GM19328 (cell line): Measurements from ENCODE around the gene IER5.

Source experiments
- ATAC-seq: cut with Tn5 transposase; IDR thresholded peaks from one replicate; pipeline ENCODE4 v1.9.1; 2021; ENCODE audit warnings: mild to moderate bottlenecking, moderate library complexity; ENCODE audit not compliant: unreplicated experiment

Gene IER5

GRCh38 chr1:181095763-181096184 lies 7.3 kb downstream of the IER5 start:
- ATAC-seq = no peak

- ATAC-seq = no peak
These were observed 8.7 kb downstream of the IER5 start for GRCh38 chr1:181097242-181097641.

- ATAC-seq = peak; percentile 60
These were observed 10.9 kb downstream of the IER5 start for GRCh38 chr1:181099152-181100014.

GRCh38 chr1:181100015-181100905 lies 11.8 kb downstream of the IER5 start:
- no peak for ATAC-seq

GRCh38 chr1:181100934-181101333 lies 12.4 kb downstream of the IER5 start:
- ATAC-seq = no peak

GRCh38 chr1:181101581-181102226 lies 13.2 kb downstream of the IER5 start:
- no peak for ATAC-seq

GRCh38 chr1:181102841-181103240 lies 14.3 kb downstream of the IER5 start:
- ATAC-seq = no peak

GRCh38 chr1:181103399-181103798 lies 14.9 kb downstream of the IER5 start:
- no peak for ATAC-seq

- no peak for ATAC-seq
These were observed 15.7 kb downstream of the IER5 start for GRCh38 chr1:181104042-181104789.

GRCh38 chr1:181104790-181105133 lies 16.3 kb downstream of the IER5 start:
- ATAC-seq = peak; percentile 16

GRCh38 chr1:181105134-181106021 lies 16.9 kb downstream of the IER5 start:
- peak; percentile 82 for ATAC-seq

GRCh38 chr1:181106022-181106312 lies 17.5 kb downstream of the IER5 start:
- ATAC-seq = no peak

- ATAC-seq = no peak
These were observed 18.0 kb downstream of the IER5 start for GRCh38 chr1:181106479-181106878.

- ATAC-seq = no peak
These were observed 19.2 kb downstream of the IER5 start for GRCh38 chr1:181107711-181108110.

- no peak for ATAC-seq
These were observed 19.9 kb downstream of the IER5 start for GRCh38 chr1:181108304-181108867.

GRCh38 chr1:181110013-181110412 lies 21.5 kb downstream of the IER5 start:
- ATAC-seq = no peak

- ATAC-seq = no peak
These were observed 23.1 kb downstream of the IER5 start for GRCh38 chr1:181111559-181111958.

- ATAC-seq = no peak
These were observed 23.8 kb downstream of the IER5 start for GRCh38 chr1:181112071-181112929.
